HG02798 (cell line): Measurements from ENCODE around the gene DALRD3.

Source experiments
- ATAC-seq: cut with Tn5 transposase; IDR thresholded peaks from one replicate; pipeline ENCODE4 v1.9.1; 2021; ENCODE audit warnings: mild to moderate bottlenecking; ENCODE audit not compliant: unreplicated experiment, poor library complexity

DALRD3 gene

DNA sequence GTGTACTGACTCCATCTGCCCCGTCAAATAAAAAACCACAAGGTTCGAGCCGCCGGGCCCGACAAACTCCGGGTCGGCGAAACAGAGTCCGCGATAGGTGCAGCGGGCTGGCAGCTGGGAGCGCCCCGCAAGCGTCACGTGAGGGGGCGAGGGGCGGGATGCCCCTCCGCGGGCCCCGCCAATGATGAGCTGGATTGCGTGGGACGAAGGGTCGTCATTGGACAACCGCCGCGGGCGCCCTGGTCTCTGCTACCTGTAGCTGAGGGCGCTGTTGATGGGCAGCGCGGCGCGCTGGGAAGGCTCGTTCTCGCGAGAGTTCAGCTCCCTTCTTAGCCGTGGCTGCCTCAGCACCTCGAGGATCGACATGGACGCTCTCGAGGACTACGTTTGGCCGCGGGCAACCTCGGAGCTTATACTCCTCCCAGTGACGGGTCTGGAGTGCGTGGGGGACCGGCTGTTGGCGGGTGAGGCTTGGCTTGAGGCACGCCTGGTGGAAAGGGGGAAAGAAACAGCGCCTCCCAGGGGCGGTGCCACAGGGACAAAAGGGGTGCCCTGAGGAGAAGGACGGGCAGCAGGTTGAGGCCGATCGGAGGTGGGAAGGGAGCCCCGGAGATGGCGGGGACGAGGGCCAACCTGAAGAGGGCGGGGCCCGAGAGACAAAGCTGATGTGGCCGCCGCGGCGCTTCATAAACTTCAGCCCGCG, 11.2 kb downstream of the DALRD3 start, which contains the start of gene WDR6:
TSS of gene WDR6 (plus strand) at position 324 of the 703 bp plus-strand sequence. CDS start at position 365, 41 bp downstream.
- peak; percentile 92 for ATAC-seq

DNA sequence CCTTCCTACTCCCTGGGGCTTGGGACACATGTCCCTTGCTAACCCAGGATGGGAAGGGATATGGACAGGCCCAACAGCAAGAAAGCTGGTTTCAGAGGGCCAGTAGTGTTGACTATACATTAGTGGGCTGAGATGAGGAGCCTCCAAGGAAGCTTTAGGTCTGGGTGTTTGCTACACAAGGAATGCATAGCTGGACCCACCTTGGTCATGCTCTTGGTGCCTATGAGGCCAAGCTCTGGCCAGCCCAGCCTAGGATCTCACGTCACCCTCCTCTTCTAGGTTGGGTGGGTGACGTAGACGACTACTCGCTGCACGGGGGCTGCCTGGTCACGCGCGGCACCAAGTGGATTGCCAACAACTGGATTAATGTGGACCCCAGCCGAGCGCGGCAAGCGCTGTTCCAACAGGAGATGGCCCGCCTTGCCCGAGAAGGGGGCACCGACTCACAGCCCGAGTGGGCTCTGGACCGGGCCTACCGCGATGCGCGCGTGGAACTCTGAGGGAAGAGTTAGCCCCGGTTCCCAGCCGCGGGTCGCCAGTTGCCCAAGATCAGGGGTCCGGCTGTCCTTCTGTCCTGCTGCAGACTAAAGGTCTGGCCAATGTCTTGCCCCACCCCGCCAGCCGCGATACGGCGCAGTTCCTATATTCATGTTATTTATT, 11.8 kb downstream of the DALRD3 start:
- no peak for ATAC-seq

GRCh38 chr3:49005998-49006397, 12.4 kb downstream of the DALRD3 start:
- ATAC-seq, result no peak

GRCh38 chr3:49005303-49005680, 13.1 kb downstream of the DALRD3 start:
- no peak for ATAC-seq

DNA sequence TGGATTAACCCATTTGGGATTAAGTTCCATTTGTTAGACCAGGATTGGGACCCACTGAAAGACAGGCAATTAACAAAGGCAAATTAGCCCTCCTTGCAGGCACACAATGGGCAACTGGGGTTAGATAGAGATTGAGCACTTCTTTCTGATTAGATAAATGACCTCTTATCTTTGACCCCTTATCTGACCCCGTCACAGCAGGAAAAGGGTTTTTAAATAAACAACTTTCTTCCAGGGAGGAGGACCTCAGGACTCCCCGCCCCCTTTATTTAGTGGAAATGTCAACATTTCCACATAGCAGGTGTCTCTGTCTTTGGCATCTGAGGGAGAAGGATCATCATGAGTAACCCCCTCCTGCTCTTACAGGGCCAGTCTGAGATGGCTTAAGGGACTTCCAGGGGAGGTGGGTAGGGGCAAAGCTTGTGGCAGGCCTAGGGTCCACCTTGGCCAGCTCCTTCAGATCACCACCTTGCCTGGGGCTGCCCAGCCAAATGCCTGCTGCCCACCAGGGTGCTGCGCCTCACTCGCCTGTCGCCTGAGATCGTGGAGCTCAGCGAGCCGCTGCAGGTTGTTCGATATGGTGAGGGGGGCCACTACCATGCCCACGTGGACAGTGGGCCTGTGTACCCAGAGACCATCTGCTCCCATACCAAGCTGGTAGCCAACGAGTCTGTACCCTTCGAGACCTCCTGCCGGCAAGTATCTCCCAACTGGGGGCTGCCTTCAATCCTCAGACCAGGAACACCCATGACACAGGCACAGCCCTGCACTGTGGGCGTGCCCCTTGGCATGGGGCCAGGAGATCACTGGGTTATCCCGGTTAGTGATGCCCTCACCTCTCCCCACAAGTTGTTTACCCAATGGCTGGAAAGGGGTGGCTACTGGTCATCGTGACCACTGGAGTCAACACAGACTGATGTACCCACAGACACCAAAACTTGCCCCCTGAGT, 13.8 kb downstream of the DALRD3 start:
- ATAC-seq, result no peak

- ATAC-seq, result no peak
Observed at GRCh38 chr3:49001155-49001554, 17.2 kb downstream of the DALRD3 start.

DNA sequence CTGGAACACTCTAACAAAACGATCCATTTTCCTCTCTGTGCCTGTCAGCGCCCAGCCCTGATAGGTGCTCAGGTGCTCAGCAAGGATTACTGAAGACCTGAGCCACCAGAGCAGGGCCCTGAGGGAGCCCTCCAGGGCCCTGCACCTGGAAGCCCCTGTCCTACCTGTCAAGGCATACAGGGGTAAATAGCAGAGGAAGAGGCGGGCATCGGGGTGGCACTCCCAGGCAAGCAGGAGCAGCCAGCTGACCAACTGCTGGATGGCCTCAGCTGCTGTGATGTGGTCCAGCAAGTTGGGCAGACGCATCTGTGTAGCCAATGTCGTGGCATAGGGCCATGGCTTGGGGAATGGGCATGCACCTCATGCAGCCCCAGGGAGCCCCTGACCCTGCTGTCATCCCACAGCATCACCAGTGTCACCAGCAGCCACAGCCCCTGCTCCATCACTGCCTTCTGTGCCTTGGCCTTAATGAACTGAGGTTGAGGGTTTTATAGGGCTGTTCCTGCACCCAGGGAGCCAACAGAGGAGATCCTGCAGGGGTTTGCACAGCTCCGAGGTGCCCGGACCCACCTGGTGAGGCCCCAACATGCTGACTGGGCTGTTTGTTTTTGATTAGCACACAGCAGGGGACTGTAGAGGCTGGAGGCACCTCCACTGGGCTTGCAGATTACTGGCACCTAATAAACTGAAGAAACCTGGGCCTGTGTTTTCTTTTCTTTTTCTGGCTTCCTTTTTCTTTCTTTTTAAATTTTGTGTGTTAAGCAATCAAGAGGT, 19.1 kb downstream of the DALRD3 start:
- ATAC-seq, result no peak

DNA sequence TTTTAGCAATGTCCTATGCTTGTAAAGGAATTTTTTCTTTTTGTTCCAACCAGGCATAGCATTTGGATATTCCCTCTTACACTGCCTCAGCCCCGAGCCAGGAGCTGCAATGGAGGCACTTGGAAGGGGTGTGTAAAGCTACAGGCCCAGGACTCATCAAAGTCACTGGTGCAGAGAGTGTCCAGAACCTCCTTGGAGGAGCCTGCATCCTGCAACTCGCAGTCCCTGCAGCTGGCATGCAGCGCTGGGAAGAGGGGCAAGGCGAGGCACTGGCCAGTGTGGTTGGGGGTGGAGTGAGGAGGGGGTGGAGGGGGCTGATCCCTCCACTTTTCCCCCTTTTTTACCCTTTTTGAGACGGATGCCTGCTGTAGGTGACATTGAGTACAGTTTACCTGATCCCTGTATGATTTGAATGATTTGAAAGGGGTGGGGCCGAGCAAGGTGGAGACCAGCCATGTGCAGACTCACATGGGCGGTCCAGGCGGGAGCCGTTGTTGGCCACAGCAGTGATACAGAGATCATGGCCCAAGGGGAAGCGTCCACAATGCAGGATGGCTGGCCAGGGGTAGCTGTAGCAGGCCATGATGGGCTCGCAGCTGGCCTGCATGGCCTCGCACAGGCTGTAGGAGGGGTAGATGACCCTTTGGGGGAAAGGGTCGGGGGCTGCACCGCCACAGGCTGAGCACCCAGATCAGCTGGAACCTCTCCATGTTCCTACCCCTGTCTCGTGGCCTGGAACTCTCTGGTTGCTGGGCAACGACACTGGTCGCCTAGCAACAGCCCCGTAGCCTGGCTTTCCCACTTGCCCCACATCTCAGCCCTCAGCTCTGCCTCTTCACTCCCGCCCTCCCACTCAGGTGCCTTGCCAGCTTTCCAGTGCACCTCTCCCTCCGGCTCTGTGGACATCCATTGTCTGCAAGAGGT, 20.4 kb downstream of the DALRD3 start:
- ATAC-seq, result no peak

GRCh38 chr3:48997102-48997635, 21.2 kb downstream of the DALRD3 start:
- no peak for ATAC-seq

GRCh38 chr3:48996640-48997039, 21.7 kb downstream of the DALRD3 start:
- no peak for ATAC-seq

GRCh38 chr3:48993834-48994233, 24.5 kb downstream of the DALRD3 start:
- ATAC-seq, result no peak

DNA sequence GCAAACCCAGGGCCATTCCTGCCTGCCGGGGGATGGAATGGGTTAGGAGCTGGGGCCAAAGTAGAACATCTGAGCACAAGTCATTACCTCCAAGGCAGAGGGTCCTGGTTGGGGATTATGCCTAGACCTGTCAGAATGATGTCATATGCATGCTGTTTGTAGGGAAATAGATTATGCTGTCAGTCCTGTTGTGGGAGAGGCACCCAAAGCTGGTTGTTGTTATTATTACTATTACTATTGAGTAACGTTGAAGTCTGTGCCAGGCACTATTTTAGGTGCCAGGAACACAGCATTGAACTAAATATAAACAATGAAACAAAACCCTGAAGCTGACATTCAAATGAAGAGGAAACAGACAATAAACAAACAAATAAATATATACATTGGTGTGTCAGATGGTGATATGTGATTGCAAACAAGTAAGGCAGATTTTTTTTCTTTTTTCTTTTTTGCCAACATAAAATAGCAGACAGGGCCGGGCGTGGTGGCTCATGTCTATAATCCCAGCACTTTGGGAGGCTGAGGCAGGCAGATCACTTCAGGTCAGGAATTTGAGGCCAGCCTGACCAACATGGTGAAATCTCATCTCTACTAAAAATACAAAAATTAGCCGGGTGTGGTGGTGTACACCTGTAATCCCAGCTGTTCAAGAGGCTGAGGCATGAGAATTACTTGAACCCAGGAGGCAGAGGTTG, 26.4 kb downstream of the DALRD3 start:
- ATAC-seq, result no peak

DNA sequence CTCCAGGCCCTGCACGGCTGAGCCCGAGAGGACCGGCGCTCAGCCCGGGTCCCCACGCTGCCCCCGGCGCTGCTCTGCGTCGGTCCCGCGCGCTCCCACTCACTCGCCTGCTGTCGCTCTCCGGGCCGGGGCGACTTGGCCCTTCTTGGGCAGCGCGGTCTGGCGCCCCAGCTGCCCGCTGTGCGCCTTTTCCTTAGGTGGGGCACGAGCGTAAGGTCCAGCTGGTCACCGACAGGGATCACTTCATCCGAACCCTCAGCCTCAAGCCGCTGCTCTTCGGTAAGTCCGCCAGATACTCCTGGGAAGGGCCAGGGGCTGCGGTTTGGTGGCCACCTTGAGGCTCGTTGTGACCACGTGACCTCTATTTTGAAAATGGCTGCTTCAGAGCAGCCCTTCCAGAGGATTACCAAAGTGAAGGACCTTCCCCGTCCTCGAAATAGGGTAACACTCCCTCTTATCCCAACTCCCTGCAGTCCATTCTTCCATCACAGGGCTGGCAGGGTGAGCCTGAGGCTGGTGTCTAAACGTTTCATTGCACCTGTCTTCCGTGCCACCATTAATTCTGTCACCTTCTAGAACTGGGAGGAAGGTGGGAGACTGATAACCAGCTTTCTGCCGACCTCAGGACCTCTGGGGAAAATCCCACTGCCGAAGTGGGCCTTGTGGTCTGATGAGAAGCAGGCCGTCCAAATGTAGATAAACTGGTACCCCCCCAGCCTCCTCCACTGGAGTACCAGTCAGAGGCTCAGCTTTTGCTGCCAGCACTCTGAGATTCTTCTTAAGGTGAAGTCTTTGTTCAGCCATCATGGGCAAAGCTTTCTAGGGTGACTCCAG, 27.5 kb downstream of the DALRD3 start:
- peak; percentile 14 for ATAC-seq

DNA sequence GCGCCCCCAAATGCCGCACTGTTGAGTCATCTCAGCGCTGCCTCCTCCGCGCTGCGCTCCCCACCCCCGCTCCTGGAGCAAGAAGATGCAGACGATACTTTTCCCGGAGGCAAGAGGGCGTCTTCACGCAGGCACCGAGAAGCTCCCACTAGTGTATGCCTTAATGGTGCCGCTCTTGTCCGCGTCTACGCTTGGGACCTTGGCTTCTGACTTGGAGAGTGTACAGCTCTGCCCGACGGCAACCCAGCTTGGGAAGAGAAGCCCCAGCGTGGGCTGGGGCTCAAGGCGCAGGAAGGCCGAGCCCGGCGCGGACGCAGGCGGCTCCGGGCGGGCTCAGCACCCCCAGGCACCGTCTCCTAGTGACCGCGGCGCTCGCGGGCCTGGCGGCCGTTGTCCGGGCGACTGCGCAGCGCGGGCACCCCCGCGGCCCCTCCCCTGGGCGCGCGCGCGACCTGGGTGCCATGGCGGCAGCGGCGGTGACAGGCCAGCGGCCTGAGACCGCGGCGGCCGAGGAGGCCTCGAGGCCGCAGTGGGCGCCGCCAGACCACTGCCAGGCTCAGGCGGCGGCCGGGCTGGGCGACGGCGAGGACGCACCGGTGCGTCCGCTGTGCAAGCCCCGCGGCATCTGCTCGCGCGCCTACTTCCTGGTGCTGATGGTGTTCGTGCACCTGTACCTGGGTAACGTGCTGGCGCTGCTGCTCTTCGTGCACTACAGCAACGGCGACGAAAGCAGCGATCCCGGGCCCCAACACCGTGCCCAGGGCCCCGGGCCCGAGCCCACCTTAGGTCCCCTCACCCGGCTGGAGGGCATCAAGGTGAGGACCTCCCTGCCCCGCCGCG, 28.4 kb downstream of the DALRD3 start, which contains the start of gene P4HTM:
TSS of gene P4HTM (plus strand) at position 446 of the 840 bp plus-strand sequence. CDS start at position 462, 16 bp downstream.
- ATAC-seq, result peak; percentile 66

DNA sequence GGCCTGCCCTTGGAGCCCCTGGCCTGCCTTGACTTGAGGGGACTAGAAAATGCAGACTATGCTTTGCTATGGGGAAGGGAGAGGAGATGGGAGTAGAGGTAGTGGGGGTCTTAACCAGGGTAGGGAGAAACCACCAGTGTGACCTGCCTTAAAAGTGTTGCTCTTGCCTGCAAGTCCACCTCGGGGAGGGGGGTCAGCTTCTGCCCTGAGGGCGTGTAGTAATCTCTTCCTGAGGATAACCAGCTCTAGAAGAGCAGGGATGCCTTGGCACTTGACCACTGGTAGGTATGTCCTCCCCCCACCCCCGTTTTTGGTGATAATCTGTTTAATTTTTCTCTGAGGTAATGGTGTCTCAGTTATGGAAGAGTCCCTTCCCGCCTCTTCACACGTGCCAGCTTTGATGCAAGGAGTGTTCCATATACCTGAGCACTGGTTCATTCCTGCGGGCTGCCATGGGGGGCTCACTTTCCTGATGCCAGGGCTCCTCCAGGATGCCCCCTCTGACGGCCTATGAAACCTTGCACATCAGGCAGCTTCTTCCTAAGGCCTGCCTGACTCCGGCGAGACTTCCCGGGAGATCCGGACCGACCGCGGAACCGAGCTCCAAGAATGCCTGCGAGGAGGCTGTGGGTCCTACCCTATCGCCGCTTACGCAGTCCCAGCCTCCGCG, 29.1 kb downstream of the DALRD3 start:
- no peak for ATAC-seq

DNA sequence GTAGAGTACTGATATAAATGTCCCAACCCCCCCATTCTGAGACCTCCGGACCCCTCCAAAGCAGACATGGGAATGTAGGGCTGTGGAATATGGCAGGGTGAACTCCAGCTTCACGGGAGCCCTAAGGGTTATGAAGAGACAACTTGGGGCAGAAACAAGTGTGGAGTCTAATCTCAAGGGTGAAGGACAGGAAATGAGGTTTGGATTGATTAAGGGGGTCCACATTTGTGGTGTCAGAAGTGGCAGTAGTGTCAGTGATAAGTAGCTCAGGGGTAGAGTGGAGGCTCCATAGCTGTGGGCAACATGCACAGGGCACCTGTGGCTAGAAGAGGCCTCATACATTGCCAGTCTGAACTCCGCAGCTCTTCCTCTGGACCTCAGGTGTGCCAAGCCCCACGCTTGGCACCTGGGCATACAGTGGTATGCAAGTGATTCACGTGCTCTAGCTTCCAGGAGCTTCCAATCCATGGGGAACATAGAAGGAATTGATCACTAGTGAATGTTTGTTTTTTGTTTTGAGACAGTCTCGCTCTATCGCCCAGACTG, 32.5 kb downstream of the DALRD3 start:
- no peak for ATAC-seq
